Mesenteric fat pad (tissue), 1 donor: ENCODE data around the gene CHCHD10. TPM values are rescaled to one million over a fixed set of nuclear protein-coding genes. Genes with fewer than 3 reads are reported as not detected.
"Not testable (repeated sequence)": the region's sequence is repeated elsewhere in the genome, so short reads cannot be mapped to it uniquely, and the experiment has no call there.

Experiments
- DNase-seq: peaks from one replicate; pipeline ENCODE4 v3.0.0-alpha.2; 2020; ENCODE audit warnings: low spot score
- total RNA-seq: library from RNA; stranded (reverse); fragmentation: NEBNext Ultra II Directional; extraction: Animal tissue kit (Norgen Biotek cat#: 25700); gene quantifications from one replicate; pipeline ENCODE4 v1.2.1, GENCODE V29; 2021
- donor health status: DM: yes; HTN: yes; CAD: no.

Gene CHCHD10
- total RNA-seq, 1 donor from 2014 or later, result 357 TPM

- DNase-seq, result no peak
These were observed 16.3 kb downstream of the CHCHD10 start for GRCh38 chr22:23751441-23751996.

- DNase-seq, result peak; percentile 94
These were observed 16.9 kb downstream of the CHCHD10 start, which contains the start of gene ZNF70 for GRCh38 chr22:23750714-23751440. TSS of gene ZNF70 (minus strand) at chr22:23751112. CDS start at chr22:23745140, 5,972 bp downstream.

- DNase-seq, result no peak
These were observed 17.4 kb downstream of the CHCHD10 start for GRCh38 chr22:23750367-23750713.

GRCh38 chr22:23749841-23750301, 17.9 kb downstream of the CHCHD10 start:
- no peak for DNase-seq

GRCh38 chr22:23745791-23746190, 22.0 kb downstream of the CHCHD10 start:
- DNase-seq, result no peak

- DNase-seq, result no peak
These were observed 23.3 kb downstream of the CHCHD10 start for GRCh38 chr22:23744485-23744884.

- DNase-seq, result no peak
These were observed 23.8 kb downstream of the CHCHD10 start for GRCh38 chr22:23744001-23744400.

GRCh38 chr22:23743303-23743705, 24.5 kb downstream of the CHCHD10 start:
- no peak for DNase-seq

GRCh38 chr22:23742505-23743264, 25.1 kb downstream of the CHCHD10 start:
- DNase-seq, result no peak

GRCh38 chr22:23737696-23738095, 30.1 kb downstream of the CHCHD10 start:
- no peak for DNase-seq

GRCh38 chr22:23728108-23728507, 39.7 kb downstream of the CHCHD10 start:
- DNase-seq, result not testable (repeated sequence)

- no peak for DNase-seq
These were observed 45.0 kb downstream of the CHCHD10 start for GRCh38 chr22:23722724-23723123.

GRCh38 chr22:23722160-23722559, 45.6 kb downstream of the CHCHD10 start:
- peak; percentile 14 for DNase-seq

GRCh38 chr22:23720855-23721254, 46.9 kb downstream of the CHCHD10 start:
- no peak for DNase-seq

- DNase-seq, result peak; percentile 76
These were observed 49.2 kb downstream of the CHCHD10 start for GRCh38 chr22:23718371-23719165.

- DNase-seq, result peak; percentile 95
These were observed 50.7 kb downstream of the CHCHD10 start for GRCh38 chr22:23716811-23717801.
